Activated T-cell treated with anti-CD3 and anti-CD28 coated beads, Interleukin-2, amount 50 U/mL, for 4 hours (primary cell): ENCODE results near the gene ANKMY1. TPM values are rescaled to one million over a fixed set of nuclear protein-coding genes. Genes with fewer than 3 reads are reported as not detected.

ENCODE experiments used
- ATAC-seq, 2 donors: fragments of 200-7000 bp; cut with Tn5 transposase; one replicate each; pipeline ENCODE4 v1.10.0; 2021
- DNase-seq: peaks from one replicate; pipeline ENCODE4 v3.0.0-alpha.2; 2020
- H3K27me3 Mint-ChIP-seq: one replicate; pipeline ENCODE4 v1.8.0; 2021; ENCODE audit warnings: low read depth, mixed read lengths
- H3K36me3 Mint-ChIP-seq: one replicate; pipeline ENCODE4 v1.8.0; 2022; ENCODE audit warnings: mixed read lengths; ENCODE audit not compliant: insufficient read depth
- H3K4me1 Mint-ChIP-seq: one replicate; pipeline ENCODE4 v1.8.0; 2021; ENCODE audit warnings: low read depth, mixed read lengths
- H3K4me3 Mint-ChIP-seq: one replicate; pipeline ENCODE4 v1.8.0; 2021; ENCODE audit warnings: mild to moderate bottlenecking, moderate library complexity, mixed read lengths
- H3K9me3 Mint-ChIP-seq: one replicate; pipeline ENCODE4 v1.8.0; 2021; ENCODE audit warnings: mixed read lengths
- total RNA-seq, 3 donors: library from RNA; stranded (reverse); gene quantifications; one replicate each; pipeline ENCODE4 v1.2.1, GENCODE V29; 2021

ANKMY1 gene, protein sequence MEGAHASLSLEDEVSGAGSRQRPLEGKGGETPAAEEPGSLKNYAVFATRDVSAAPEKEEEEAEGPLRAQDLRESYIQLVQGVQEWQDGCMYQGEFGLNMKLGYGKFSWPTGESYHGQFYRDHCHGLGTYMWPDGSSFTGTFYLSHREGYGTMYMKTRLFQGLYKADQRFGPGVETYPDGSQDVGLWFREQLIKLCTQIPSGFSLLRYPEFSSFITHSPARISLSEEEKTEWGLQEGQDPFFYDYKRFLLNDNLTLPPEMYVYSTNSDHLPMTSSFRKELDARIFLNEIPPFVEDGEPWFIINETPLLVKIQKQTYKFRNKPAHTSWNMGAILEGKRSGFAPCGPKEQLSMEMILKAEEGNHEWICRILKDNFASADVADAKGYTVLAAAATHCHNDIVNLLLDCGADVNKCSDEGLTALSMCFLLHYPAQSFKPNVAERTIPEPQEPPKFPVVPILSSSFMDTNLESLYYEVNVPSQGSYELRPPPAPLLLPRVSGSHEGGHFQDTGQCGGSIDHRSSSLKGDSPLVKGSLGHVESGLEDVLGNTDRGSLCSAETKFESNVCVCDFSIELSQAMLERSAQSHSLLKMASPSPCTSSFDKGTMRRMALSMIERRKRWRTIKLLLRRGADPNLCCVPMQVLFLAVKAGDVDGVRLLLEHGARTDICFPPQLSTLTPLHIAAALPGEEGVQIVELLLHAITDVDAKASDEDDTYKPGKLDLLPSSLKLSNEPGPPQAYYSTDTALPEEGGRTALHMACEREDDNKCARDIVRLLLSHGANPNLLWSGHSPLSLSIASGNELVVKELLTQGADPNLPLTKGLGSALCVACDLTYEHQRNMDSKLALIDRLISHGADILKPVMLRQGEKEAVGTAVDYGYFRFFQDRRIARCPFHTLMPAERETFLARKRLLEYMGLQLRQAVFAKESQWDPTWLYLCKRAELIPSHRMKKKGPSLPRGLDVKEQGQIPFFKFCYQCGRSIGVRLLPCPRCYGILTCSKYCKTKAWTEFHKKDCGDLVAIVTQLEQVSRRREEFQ
- total RNA-seq = 10 to 100 TPM; 15.7 to 17.2 (median 15.8) TPM

DNA sequence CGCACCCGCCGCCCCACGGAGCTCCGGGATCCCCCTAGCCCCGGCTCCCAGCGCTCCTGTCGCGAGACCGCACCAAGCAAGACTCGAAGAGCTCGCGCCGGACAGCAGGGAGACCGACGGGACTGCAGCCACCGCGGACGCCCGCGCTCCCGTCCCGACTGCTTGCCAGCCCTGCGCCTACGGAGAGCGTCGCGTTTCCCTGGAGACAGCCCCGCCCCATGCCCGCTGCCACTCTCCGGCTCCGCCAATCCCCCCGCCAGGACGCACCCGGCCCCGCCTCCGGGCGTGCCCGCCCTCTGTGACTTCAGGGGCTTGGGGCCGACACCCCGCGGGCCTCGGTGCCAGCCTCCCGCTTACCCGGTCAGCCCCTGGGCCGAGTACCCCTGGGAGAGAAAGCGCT lies at the start of gene ANKMY1:
TSS of gene ANKMY1 (minus strand) at position 181 of the 400 bp plus-strand sequence. CDS start 653 bp downstream, outside the sequence.
- H3K36me3 Mint-ChIP-seq = peaks cover 18% of the 10 kb centered on the region
- peak within 1 kb of the TSS; percentile 87 for H3K4me3 Mint-ChIP-seq
- H3K4me1 Mint-ChIP-seq = peaks cover 55% of the 10 kb centered on the region
- ATAC-seq (peak; percentile 9), DNase-seq (peak; percentile 67)
- H3K27me3 Mint-ChIP-seq = no peaks in the 10 kb centered on the region
- H3K9me3 Mint-ChIP-seq = no peaks in the 10 kb centered on the region

DNA sequence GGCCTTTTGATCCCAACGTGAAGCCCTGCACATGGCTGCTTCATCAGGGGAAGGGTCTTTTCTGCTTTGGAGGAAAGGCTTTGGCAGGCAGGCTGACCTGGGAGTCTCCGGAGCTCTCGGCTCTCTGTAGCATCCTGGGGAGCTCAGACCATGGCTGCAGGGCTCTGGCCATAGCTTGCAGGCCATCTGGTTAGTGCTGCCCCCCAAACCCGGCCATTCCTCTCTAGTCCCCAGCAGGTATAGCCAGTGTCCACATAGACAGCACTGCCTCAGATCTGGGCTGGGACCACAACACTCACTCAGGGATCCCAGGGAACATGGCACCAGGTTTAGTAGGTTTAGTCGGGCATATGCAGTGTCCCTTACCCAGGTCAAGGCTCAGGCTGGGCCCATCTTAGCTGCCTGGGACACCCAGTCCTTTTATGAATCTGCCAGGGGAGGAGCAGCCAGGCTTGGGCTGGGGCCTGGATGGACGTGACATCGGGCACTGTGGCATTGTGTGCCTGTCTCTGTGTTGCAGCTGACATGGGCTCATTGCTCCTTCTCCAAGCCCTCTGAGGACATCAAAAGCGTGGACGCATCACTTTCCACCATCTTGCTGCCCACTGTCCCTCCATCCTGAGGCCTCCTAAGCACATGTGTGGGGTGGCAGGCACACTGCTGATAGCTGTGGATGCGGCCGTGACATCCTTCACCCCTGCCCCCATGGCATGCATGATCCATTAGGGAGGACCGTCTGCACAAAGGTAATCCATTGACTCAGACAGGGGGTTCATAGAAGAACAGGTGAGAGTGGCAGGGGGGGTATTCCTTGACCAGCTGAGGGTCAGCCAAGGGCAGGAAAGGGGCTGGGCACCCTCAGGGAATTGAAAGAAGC lies 48.3 kb upstream of the ANKMY1 start:
- Mint-ChIP-seq H3K9me3 (no peaks in the 10 kb centered on the region), H3K4me1 (no peaks in the 10 kb centered on the region), H3K36me3 (no peaks in the 10 kb centered on the region), H3K4me3 (no peak overlapping the region), H3K27me3 (no peaks in the 10 kb centered on the region)
- no peak for ATAC-seq
- no peak for DNase-seq

DNA sequence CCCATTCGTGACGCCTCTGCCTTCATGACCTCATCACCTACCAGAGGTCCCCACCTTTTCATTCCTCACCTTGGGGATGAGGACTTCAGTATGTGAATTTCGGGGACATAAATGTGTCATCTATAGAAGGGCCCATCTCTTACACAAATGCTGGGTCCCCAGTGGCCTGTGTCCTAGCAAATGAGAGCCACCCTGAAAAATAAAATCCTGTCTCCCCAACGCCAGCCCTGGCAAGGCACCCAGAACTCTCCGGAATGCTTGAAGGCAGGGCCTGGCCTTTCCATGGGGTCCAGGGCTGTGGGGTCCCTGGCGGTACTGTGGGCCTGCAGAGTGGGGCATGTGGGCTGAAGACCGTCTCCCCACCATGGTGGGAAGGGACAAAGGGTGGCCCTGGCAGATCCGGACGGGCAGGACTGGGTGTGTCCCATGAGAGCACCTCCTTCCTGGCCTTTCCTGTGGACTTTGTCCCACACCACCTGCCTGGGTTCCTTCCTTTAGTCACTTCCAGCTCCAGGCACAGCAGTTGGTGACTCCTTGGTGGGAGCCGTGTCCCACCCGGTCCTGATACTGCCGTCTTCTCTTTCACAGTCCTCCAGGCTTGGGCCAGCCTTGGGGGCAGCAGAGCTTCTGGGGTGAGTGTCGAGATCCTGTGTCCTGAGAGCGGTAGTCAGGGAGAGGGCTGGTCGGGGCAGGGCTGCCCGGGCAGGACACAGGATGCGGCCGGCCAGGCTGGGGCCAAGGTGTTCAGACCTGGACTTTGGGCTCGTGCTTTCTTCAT lies 47.3 kb upstream of the ANKMY1 start:
- DNase-seq = no peak
- no peak overlapping the region for H3K4me3 Mint-ChIP-seq

DNA sequence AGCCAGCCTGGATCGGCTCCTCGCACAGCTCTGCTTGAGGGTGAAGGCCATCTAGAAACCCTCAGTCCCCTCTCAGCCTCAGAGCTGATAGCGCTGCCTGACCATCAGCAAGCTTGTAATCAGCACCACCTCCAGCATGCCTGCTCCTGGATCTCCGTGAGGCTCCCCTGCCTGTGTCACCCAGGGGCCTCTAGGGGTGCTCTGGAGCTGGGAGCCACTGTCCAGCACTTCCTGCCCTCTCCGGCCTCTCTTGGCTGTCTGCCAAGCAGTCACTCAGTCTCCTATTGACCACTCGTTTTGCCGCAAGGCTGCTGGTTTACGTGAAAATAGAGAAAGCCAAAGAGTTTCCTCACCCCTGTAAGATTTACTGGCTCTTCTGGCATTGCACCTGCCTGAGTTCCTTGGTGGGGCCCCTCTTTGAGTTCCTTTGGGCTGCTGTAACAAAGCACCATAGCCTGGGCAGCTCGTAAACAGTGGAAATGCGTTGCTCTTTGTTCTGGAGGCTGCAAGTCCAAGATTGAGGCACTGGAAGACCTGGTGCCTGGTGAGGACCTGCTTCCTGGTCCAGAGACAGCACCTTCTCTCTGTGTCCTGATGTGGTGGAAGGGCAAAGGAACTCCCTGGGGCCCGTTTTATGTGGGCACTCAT lies 46.6 kb upstream of the ANKMY1 start:
- Mint-ChIP-seq H3K9me3 (no peaks in the 10 kb centered on the region), H3K27me3 (no peaks in the 10 kb centered on the region), H3K4me1 (no peaks in the 10 kb centered on the region), H3K36me3 (peaks cover 2% of the 10 kb centered on the region), H3K4me3 (no peak overlapping the region)
- no peak for DNase-seq
- ATAC-seq = no peak

More for the DNA sequence above, 47.3 kb upstream of the ANKMY1 start:
- ATAC-seq = no peak
- H3K27me3 Mint-ChIP-seq = no peaks in the 10 kb centered on the region
- H3K36me3 Mint-ChIP-seq = no peaks in the 10 kb centered on the region
- no peaks in the 10 kb centered on the region for H3K9me3 Mint-ChIP-seq
- H3K4me1 Mint-ChIP-seq = no peaks in the 10 kb centered on the region

DNA sequence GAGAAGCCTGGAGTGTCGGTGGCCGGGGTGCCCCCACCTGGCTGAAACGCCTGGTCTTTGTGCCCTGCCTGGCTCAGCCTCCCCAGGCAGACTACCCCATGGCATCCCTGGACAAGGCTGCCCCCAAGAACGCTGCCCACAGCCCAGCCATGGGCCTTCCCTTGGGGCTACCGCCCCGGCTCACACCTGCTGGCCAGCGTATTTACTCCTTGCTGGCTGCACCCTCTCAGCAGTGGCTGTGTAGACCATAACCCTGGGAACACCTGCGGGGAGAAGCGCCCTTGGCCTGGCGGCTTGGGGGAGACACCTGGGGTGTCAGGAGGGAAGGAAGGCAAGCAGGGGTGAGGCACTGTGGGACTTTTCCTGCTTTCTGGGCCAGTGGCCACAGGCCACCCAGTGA lies 46.1 kb upstream of the ANKMY1 start:
- Mint-ChIP-seq H3K27me3 (no peaks in the 10 kb centered on the region), H3K36me3 (peaks cover 2% of the 10 kb centered on the region), H3K9me3 (no peaks in the 10 kb centered on the region), H3K4me3 (no peak overlapping the region), H3K4me1 (no peaks in the 10 kb centered on the region)
- no peak for DNase-seq
- ATAC-seq = no peak

DNA sequence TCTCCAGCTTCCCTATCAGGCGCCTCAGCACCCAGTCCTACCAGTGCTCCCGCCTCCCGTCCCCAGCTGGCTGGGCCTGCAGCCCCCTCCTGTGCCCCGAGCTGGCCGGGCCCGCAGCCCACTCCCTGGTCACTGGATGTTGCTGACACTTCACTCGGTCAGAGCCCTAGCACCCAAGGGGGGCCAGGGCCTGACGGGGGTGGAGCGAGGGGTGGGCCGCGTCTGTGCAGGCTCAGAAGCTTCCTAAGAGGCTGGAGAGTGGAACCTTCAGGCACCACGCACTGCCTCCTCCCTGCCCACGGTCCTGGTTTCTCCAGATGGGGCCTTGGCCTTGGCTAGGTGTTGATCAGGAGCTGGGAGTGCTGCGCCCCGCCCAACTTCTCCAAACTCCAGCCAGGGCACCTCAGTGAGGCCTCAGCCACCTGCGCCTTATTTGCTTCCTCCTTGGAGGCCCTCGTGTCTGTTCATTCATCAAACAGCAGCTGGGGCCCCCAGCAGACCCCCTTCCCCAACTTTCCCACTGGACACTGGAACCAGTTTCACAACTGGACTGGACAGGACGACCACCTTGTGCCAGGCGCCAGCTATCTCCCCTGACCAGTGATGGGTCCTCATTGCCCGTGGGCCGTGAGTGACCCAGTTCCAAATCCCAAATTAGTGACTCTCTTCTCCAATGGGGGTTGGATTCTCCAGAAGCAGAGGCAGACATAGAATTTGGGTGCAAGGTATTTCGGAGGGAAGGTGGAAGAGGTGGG lies 45.5 kb upstream of the ANKMY1 start:
- Mint-ChIP-seq H3K4me3 (no peak overlapping the region), H3K9me3 (no peaks in the 10 kb centered on the region), H3K27me3 (no peaks in the 10 kb centered on the region), H3K36me3 (peaks cover 2% of the 10 kb centered on the region), H3K4me1 (no peaks in the 10 kb centered on the region)
- DNase-seq (no peak), ATAC-seq (no peak)

DNA sequence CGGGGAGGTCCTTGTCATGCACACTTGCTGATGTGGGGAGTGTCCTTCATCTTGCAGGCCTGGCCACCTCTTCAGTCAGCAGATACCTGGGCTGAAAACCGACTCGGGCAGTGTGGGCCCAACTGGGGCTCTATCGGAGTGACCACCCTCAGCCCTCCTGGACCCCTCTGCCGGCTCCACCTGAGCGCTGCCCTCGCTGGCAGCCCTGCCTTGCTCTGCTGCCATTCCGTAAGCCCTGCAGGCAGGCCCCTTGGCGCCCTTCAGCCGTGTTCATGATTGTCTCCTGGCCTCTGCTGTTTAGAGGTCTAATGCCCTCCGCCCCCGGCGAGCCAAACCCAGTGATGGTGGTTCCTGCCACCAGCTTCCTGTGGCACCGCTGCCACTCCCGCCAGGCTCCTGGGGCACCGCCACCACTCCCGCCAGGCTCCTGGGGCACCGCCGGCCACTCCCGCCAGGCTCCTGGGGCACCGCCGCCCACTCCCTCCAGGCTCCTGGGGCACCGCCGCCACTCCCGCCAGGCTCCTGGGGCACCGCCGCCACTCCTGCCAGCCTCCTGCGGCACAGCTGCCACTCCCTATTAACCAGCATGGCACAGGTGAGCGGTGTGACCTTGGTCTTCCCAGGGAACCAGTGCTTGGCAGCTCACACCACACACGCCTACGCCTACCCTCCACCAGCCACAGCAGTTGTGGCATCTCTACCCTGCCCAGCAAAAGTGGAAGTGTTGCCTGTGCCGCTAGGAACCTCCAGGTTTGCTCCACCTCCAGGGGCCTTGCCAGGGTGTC lies 44.7 kb upstream of the ANKMY1 start:
- H3K36me3 Mint-ChIP-seq = peaks cover 2% of the 10 kb centered on the region
- ATAC-seq (no peak), DNase-seq (no peak)
- H3K27me3 Mint-ChIP-seq = no peaks in the 10 kb centered on the region
- no peak overlapping the region for H3K4me3 Mint-ChIP-seq
- H3K4me1 Mint-ChIP-seq = no peaks in the 10 kb centered on the region
- H3K9me3 Mint-ChIP-seq = no peaks in the 10 kb centered on the region

DNA sequence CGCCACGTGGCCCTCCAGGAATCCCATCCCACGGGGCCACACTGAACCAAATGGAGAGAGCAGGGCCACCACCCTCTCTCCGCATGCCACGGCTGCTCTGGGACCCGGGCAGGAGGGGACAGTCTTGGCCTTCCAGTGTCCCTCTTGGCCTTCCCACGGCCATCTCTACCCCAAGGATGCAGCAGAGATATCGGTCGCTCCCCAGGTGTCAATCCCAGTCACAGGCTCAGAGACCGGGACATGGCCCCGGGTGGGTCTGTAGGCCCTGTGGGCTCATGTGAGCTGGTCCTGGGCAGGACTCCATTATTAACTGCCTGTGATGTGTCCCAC lies 44.0 kb upstream of the ANKMY1 start:
- H3K36me3 Mint-ChIP-seq = peaks cover 2% of the 10 kb centered on the region
- no peaks in the 10 kb centered on the region for H3K4me1 Mint-ChIP-seq
- H3K27me3 Mint-ChIP-seq = no peaks in the 10 kb centered on the region
- ATAC-seq = no peak
- H3K9me3 Mint-ChIP-seq = no peaks in the 10 kb centered on the region
- H3K4me3 Mint-ChIP-seq = no peak overlapping the region
- no peak for DNase-seq

DNA sequence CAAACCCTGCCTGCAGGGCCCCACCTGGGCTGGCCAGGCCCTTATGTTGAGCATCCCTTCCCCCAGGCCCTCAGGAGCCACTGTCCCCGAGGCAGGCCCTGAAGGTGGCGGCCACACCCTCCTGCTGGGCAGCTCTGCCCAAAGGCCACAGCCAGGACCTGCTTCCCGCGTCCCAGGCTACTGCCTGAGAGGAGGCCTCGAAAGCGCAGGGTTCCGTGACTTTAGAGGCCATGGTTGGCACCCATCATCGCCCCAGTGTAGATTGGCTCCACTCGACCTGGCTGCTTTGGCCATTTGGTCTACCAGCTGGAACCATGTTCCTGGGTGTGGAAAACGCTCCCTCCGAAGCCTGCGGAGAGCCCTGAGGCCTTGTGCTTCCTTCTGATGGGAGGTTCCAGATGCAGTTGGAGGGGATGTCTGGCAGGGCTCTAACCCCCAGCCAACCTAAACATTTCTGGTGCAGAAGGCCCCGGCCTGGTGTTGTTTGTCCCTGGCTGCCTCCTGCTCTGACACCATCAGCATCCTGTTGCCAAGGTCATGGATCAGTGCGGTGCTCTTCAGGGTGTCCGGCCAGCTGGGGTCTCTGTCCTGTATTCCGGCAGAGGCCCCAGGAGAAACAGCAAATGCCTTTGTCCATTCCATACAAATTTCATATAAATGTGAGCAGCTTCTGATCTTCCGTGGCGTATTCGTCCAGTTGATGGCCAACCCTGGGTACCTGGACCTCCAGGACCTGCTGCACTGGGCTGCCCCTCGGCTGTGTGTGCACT lies 43.5 kb upstream of the ANKMY1 start:
- no peak for DNase-seq
- Mint-ChIP-seq H3K27me3 (no peaks in the 10 kb centered on the region), H3K4me1 (no peaks in the 10 kb centered on the region), H3K9me3 (no peaks in the 10 kb centered on the region), H3K4me3 (no peak overlapping the region), H3K36me3 (peaks cover 2% of the 10 kb centered on the region)
- ATAC-seq = no peak

DNA sequence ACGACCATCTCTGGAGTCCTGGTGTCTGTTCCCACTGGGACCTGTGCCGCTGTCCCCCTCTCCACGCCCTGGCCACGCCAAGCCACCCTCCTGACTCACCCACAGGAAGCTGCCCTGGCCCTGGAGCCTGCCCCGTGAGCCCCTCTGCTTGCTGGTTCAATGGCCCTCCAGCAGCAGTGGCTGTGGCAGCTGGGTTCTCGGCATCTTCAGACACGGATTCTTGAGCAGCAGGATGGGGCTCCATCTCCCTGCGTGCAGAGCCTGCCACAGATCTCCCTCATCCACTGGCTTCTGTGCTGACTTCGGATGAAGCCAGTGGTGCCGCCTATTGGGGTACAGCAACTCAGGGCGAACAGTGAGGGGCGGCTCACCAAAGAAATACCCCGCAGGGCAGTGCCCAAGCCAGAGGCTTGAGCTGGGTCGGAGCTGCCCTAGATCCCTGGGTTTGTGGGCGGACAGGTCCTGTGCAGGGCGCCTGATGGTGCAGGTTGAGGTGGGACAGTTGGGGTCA lies 42.7 kb upstream of the ANKMY1 start:
- ATAC-seq = no peak
- H3K4me1 Mint-ChIP-seq = no peaks in the 10 kb centered on the region
- no peaks in the 10 kb centered on the region for H3K9me3 Mint-ChIP-seq
- DNase-seq = no peak
- H3K36me3 Mint-ChIP-seq = peaks cover 3% of the 10 kb centered on the region
- H3K27me3 Mint-ChIP-seq = no peaks in the 10 kb centered on the region
- no peak overlapping the region for H3K4me3 Mint-ChIP-seq

DNA sequence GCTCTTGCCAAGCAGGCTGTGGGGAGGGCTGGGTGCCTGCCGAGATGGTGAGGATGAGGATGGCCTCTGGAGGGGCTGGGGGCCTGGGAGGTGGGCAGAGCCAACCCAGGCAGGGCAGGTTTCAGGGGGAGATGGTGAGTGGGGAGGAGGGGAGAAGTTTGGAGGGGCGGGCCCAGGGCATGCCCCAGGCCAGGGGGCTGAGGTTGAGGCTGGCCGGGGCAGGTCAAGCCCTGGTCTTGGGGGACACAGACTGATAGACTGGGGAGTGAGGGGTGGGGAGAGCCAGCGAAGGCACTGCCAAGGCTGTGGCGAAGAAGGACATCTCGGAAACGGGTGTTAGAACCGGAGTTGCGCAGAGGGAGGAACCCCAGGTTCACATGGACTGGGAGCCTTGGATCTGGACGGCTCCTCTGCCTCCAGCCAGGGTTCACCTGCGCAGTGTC lies 41.4 kb upstream of the ANKMY1 start:
- Mint-ChIP-seq H3K36me3 (peaks cover 3% of the 10 kb centered on the region), H3K4me1 (no peaks in the 10 kb centered on the region), H3K4me3 (no peak overlapping the region), H3K9me3 (no peaks in the 10 kb centered on the region), H3K27me3 (no peaks in the 10 kb centered on the region)
- ATAC-seq (no peak), DNase-seq (no peak)
